Cerebellar nuclear complex (tissue), 1 donor: Measurements from ENCODE around the gene SLC6A2.
"Not testable (repeated sequence)": the region's sequence is repeated elsewhere in the genome, so short reads cannot be mapped to it uniquely, and the experiment has no call there.

Experiments
- DNase-seq, 2 experiments: peaks; one replicate each; lab custom pipeline; 2025; lab: John Stamatoyannopoulos, UW

The SLC6A2 gene

DNA sequence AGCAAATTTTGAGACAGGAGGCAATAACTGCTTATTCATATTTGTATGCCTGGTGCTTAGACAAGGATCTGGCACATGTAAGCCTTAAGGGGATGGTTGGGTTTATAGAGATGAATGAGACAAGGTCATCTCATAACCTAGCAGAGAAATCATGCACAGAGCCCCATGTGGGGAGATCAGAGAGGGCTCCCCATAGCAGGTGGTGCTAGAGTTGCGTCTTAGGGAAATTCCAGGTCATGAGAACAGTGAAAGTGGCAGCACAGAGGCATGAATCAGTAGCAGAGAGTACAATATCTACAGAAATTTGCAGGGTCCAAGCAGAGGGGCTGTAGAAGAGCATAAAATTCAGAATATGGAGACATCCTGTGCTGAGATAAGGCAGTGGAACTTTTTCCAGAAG, 57.3 kb downstream of the SLC6A2 start:
- no peak for DNase-seq

DNA sequence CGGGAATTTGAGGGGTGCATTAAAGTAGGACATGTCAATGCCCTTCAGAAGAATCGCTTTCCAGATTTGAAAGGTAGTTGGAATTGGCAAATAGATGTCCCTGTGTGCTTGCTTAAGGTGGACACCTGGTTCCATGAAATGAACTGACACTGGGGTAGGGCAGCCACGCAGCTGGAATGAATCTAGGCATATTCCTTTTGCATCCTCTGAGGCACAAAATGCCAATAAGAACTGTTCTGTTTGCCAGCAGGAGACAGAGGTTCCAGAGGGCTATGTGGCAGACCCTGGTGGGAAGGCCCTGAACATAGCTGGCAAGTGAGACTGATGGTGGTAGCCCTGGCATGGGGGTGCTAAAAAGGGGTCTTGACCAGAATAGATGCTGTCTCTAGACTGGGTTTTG, 61.5 kb downstream of the SLC6A2 start:
- no peak for DNase-seq

GRCh38 chr16:55725055-55725777, 69.4 kb downstream of the SLC6A2 start:
- no peak for DNase-seq

DNA sequence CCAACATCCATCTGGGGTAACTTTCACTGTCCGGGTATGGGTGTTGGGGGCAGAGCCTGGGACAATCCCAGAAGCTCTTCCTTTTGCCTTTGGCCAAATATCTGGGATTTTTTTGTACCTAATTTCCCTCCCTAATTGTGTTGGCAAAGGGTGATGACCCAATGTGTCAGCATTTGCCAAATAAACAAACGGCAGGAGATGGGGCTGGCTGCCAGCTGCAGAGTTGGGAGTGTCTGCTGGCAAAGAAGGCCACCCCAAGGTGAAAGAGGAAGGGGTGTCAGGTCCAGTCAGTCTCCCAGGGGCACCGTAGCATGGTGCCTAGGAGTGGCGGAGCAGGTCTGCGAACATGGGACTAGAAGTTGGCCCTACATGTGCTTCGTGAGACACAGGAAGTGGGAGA, 73.0 kb downstream of the SLC6A2 start:
- DNase-seq: no peak

DNA sequence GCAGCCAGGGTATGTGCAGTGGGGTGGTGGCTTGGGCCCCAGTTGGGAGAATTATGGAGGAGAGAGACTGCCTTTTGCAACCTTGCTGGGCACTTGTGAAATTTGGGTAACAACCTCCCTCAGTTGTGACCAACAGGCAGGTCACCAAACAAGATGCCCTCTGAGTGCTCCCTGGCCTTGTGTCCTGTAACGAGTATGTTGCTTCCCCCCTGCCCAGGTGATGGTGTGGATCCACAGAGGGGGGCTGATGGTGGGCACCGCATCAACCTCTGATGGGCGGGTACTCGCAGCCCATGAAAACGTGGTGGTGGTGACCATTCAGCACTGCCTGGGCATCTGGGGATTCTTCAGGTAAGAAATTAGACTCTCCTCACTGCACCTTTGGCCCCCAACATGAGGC, 74.3 kb downstream of the SLC6A2 start:
- DNase-seq: no peak

DNA sequence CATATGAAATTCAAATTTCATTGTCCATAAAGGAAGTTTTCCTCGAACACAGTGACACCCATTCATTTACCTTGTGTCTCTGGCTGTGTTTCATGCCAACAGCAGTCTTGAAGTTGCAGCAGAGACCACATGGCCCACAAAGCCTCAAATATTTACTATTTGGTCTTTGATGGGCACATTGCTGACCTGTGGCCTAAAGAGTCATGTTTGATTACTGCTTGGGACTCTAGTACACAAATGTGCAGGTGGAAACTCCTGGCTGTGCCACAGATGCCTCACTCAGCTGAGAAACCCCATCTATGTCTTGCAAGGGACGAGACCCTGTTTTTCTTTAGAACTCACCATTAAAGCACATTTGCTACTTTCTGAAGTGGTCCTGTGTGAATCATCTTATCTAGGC, 76.7 kb downstream of the SLC6A2 start:
- no peak for DNase-seq

DNA sequence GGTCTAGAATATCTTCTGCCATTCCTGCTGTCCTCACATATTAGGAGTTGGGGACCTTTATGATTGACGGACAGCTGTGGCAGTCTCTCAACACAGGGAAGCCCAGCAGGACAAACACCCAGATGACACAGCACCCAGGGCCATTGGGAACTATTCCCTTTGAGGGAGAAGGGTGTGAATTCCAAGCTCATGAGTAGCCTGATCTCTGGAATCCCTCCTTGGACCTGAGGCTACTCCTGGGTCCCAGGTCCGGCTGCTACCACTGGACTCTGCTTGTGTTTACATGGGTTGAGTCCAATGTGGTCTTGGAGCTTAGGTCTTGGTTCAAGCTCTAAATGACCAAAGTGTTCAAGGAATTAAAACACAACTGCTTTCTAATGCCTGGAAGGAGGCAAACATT, 78.9 kb downstream of the SLC6A2 start:
- DNase-seq: no peak

- DNase-seq: no peak
Observed at GRCh38 chr16:55735120-55735781, 79.5 kb downstream of the SLC6A2 start.

DNA sequence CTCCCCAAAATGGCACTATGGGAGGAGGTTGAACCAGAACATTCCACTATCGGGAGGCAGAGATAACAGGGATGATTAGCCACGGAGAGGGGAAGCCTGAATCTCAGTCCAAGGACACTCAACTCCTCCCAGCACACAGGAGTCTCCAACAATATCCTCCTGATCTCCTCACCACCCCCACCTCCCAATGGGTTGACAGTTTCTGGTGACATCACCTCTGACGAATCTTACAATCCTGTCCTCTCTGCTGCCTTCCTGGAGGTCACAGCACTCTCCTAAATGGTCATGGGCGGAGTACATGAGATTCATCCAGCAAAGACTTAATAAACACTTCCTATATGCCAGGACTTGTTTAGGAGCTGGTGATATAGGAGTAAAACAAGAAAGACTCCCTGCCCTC, 80.9 kb downstream of the SLC6A2 start:
- DNase-seq: no peak

- no peak for DNase-seq
Observed at GRCh38 chr16:55737318-55737717, 81.5 kb downstream of the SLC6A2 start.

DNA sequence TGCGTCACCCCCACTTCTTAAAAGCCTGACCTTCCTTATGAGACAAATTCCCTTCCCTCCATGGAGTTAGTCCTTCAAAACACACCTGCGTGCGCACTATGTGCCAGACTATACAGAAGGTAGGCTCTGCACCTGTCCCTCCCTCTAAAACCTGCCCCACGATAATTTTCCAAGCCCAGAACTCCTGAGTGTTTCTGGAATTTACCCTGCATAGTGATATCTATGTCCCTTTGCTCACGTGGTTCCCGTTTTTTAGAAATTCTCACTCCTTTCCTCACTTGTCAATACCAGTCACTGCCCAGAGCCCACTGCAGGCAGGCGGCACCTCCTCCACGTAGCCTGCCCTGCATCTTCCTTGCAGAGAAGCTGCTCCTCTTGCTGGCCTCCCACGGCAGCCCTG, 82.2 kb downstream of the SLC6A2 start:
- DNase-seq: no peak

- DNase-seq: no peak
Observed at GRCh38 chr16:55746081-55746480, 90.3 kb downstream of the SLC6A2 start.

- DNase-seq: no peak
Observed at GRCh38 chr16:55747785-55748184, 92.0 kb downstream of the SLC6A2 start.

DNA sequence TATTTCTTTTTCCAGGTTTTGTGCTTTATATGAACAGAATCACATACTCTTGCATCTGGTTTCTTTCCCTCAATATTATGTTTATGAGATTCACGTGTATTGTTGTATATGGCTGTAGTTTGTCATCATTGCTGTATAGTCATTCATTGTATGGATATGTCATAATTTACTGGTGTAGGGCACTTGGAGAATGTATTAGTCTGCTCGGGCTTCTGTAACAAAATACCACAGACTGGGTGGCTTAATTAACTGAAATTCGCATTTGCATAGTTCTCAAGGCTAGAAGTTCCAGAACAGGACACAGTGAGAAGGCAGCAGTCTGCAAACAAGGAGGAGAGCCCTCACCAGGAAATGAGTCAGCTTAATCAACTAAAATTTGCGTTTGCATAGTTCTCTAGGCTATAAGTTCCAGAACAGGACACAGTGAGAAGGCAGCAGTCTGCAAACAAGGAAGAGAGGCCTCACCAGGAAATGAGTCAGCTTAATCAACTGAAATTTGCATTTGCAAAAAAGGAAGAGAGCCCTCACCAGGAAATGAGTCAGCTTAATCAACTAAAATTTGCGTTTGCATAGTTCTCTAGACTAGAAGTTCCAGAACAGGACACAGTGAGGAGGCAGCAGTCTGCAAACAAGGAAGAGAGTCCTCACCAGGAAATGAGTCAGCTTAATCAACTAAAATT, 96.8 kb downstream of the SLC6A2 start:
- DNase-seq: not testable (repeated sequence)

- not testable (repeated sequence) for DNase-seq
Observed at GRCh38 chr16:55753145-55753631, 97.4 kb downstream of the SLC6A2 start.
